Activated CD4-positive, alpha-beta T cell treated with anti-CD3 and anti-CD28 coated beads, Interleukin-2, Interleukin-6, amounts not matched to agents 100 ng/mL and 50 ng/mL, durations not matched to agents 16 hours and 8 hours (primary cell): ENCODE measurements around the gene CSTB.

Source experiments
- DNase-seq: peaks from one replicate; pipeline ENCODE4 v3.0.0-alpha.2; 2020

CSTB gene

GRCh38 chr21:43766734-43767497, 9.2 kb downstream of the CSTB start:
- no peak for DNase-seq

- DNase-seq, result no peak
Measured at GRCh38 chr21:43764576-43765495, 11.3 kb downstream of the CSTB start.

GRCh38 chr21:43763901-43764523, 12.1 kb downstream of the CSTB start:
- DNase-seq, result no peak

- DNase-seq, result no peak
Measured at GRCh38 chr21:43762303-43763128, 13.6 kb downstream of the CSTB start.

GRCh38 chr21:43761886-43762285, 14.2 kb downstream of the CSTB start:
- DNase-seq, result no peak

GRCh38 chr21:43760391-43760958, 15.6 kb downstream of the CSTB start:
- DNase-seq, result no peak

GRCh38 chr21:43759651-43760050, 16.5 kb downstream of the CSTB start:
- DNase-seq, result no peak

- DNase-seq, result no peak
Measured at GRCh38 chr21:43758811-43759210, 17.3 kb downstream of the CSTB start.

- no peak for DNase-seq
Measured at GRCh38 chr21:43758111-43758641, 17.9 kb downstream of the CSTB start.

- DNase-seq, result no peak
Measured at GRCh38 chr21:43757601-43758000, 18.5 kb downstream of the CSTB start.

GRCh38 chr21:43755820-43756594, 20.1 kb downstream of the CSTB start:
- DNase-seq, result no peak

- no peak for DNase-seq
Measured at GRCh38 chr21:43754948-43755781, 20.9 kb downstream of the CSTB start.

GRCh38 chr21:43753439-43753799, 22.7 kb downstream of the CSTB start:
- no peak for DNase-seq

- no peak for DNase-seq
Measured at GRCh38 chr21:43752758-43753438, 23.2 kb downstream of the CSTB start.

GRCh38 chr21:43751955-43752591, 24.0 kb downstream of the CSTB start:
- no peak for DNase-seq

GRCh38 chr21:43750339-43751033, 25.6 kb downstream of the CSTB start:
- DNase-seq, result no peak

GRCh38 chr21:43749651-43750262, 26.4 kb downstream of the CSTB start:
- no peak for DNase-seq

GRCh38 chr21:43748622-43749021, 27.5 kb downstream of the CSTB start:
- DNase-seq, result no peak
